Skeletal muscle tissue (tissue), 4 donors: Measurements from ENCODE around the gene GALNT1. TPM values are rescaled to one million over a fixed set of nuclear protein-coding genes. Genes with fewer than 3 reads are reported as not detected.
"Not testable (repeated sequence)": the region's sequence is repeated elsewhere in the genome, so short reads cannot be mapped to it uniquely, and the experiment has no call there.

Source experiments
- H3K27ac ChIP-seq: one replicate; pipeline ENCODE4 v1.7.0; 2013; ENCODE audit warnings: mild to moderate bottlenecking, low read depth, low read length, inconsistent platforms
- H3K27me3 ChIP-seq, 3 donors: one replicate each; pipeline ENCODE4 v1.7.0; 2013; ENCODE audit warnings: low read length in 3 of 3; ENCODE audit not compliant: control insufficient read depth in 3 of 3, insufficient read depth in 3 of 3
- H3K36me3 ChIP-seq, 3 donors: one replicate each; pipeline ENCODE4 v1.7.0; 2013; ENCODE audit warnings: low read length in 3 of 3; ENCODE audit not compliant: control insufficient read depth in 3 of 3, insufficient read depth in 3 of 3
- H3K4me1 ChIP-seq, 3 donors: one replicate each; pipeline ENCODE4 v1.7.0; 2013; ENCODE audit warnings: low read length in 3 of 3, mild to moderate bottlenecking in 3 of 3; ENCODE audit not compliant: control insufficient read depth in 3 of 3, insufficient read depth in 3 of 3
- H3K4me3 ChIP-seq, 3 donors: one replicate each; pipeline ENCODE4 v1.7.0; 2013; ENCODE audit warnings: low read length in 3 of 3
- H3K9ac ChIP-seq, 3 donors: one replicate each; pipeline ENCODE4 v1.7.0; 2013; ENCODE audit warnings: low read length in 3 of 3, mild to moderate bottlenecking in 3 of 3, moderate library complexity in 2 of 3, low read depth in 1 of 3
- H3K9me3 ChIP-seq, 3 donors: one replicate each; pipeline ENCODE4 v1.7.0; 2013; ENCODE audit warnings: low read length in 3 of 3; ENCODE audit not compliant: control insufficient read depth in 3 of 3
- total RNA-seq: library from RNA; depleted of rRNA; stranded (reverse); fragments of >200 nt; gene quantifications from one replicate; pipeline ENCODE4 v1.2.3, GENCODE V29; 2014
- donor health status: Osteomylitis.

The GALNT1 gene
- total RNA-seq, 1 donor from 2014 or later = 60.0 TPM

GRCh38 chr18:35566019-35566418 is 15.5 kb upstream of the GALNT1 start:
- Histone ChIP-seq H3K9ac (no peak overlapping the region), H3K27me3 (no peaks in the 10 kb centered on the region), H3K4me3 (no peak overlapping the region), H3K36me3 (no peaks in the 10 kb centered on the region), H3K4me1 (no peaks in the 10 kb centered on the region), H3K27ac (no peak overlapping the region), H3K9me3 (no peaks in the 10 kb centered on the region)

GRCh38 chr18:35570182-35570581 is 11.4 kb upstream of the GALNT1 start:
- Histone ChIP-seq H3K9me3 (no peaks in the 10 kb centered on the region), H3K36me3 (no peaks in the 10 kb centered on the region), H3K9ac (no peak overlapping the region), H3K4me3 (no peak overlapping the region), H3K4me1 (peaks cover 0 to 6% (median 5%) of the 10 kb centered on the region in 3 donors), H3K27ac (no peak overlapping the region), H3K27me3 (no peaks in the 10 kb centered on the region)

GRCh38 chr18:35571138-35571537 is 10.4 kb upstream of the GALNT1 start:
- H3K4me1 ChIP-seq = peaks cover 0 to 6% (median 5%) of the 10 kb centered on the region in 3 donors
- no peaks in the 10 kb centered on the region for H3K36me3 ChIP-seq
- H3K9me3 ChIP-seq = no peaks in the 10 kb centered on the region
- H3K27ac ChIP-seq = no peak overlapping the region
- no peak overlapping the region for H3K4me3 ChIP-seq
- no peaks in the 10 kb centered on the region for H3K27me3 ChIP-seq
- H3K9ac ChIP-seq = no peak overlapping the region

- no peaks in the 10 kb centered on the region for H3K36me3 ChIP-seq
- no peak overlapping the region for H3K9ac ChIP-seq
- no peaks in the 10 kb centered on the region for H3K27me3 ChIP-seq
- H3K4me1 ChIP-seq = peaks cover 0 to 6% (median 5%) of the 10 kb centered on the region in 3 donors
- H3K9me3 ChIP-seq = no peaks in the 10 kb centered on the region
- H3K27ac ChIP-seq = no peak overlapping the region
- peak overlapping the region in 2 of 3 donors; percentile 6 to 22 for H3K4me3 ChIP-seq
Measured at GRCh38 chr18:35572644-35573043, 8.9 kb upstream of the GALNT1 start.

- H3K27ac ChIP-seq = no peak overlapping the region
- peaks cover 0 to 6% (median 5%) of the 10 kb centered on the region in 3 donors for H3K4me1 ChIP-seq
- H3K9ac ChIP-seq = no peak overlapping the region
- H3K9me3 ChIP-seq = no peaks in the 10 kb centered on the region
- no peak overlapping the region for H3K4me3 ChIP-seq
- no peaks in the 10 kb centered on the region for H3K27me3 ChIP-seq
- no peaks in the 10 kb centered on the region for H3K36me3 ChIP-seq
Measured at GRCh38 chr18:35573531-35573930, 8.0 kb upstream of the GALNT1 start.

GRCh38 chr18:35576240-35576845 is 5.2 kb upstream of the GALNT1 start:
- not testable (repeated sequence) for H3K27ac ChIP-seq, H3K9me3 ChIP-seq, H3K27me3 ChIP-seq, H3K4me1 ChIP-seq, H3K9ac ChIP-seq, H3K36me3 ChIP-seq, H3K4me3 ChIP-seq

- no peak overlapping the region for H3K27ac ChIP-seq
- no peaks in the 10 kb centered on the region for H3K9me3 ChIP-seq
- no peak overlapping the region for H3K4me3 ChIP-seq
- H3K36me3 ChIP-seq = no peaks in the 10 kb centered on the region
- H3K9ac ChIP-seq = no peak overlapping the region
- no peaks in the 10 kb centered on the region for H3K27me3 ChIP-seq
- H3K4me1 ChIP-seq = peaks cover 2 to 6% (median 6%) of the 10 kb centered on the region in 3 donors
Measured at GRCh38 chr18:35577045-35577848, 4.3 kb upstream of the GALNT1 start.

- H3K9me3 ChIP-seq = no peaks in the 10 kb centered on the region
- H3K4me3 ChIP-seq = no peak overlapping the region
- H3K4me1 ChIP-seq = peaks cover 12 to 14% (median 13%) of the 10 kb centered on the region in 3 donors
- no peak overlapping the region for H3K27ac ChIP-seq
- H3K9ac ChIP-seq = no peak overlapping the region
- no peaks in the 10 kb centered on the region for H3K27me3 ChIP-seq
- H3K36me3 ChIP-seq = no peaks in the 10 kb centered on the region
Measured at GRCh38 chr18:35578481-35578880, 3.1 kb upstream of the GALNT1 start.

GRCh38 chr18:35578936-35579335 is 2.6 kb upstream of the GALNT1 start:
- Histone ChIP-seq H3K4me3 (no peak overlapping the region), H3K36me3 (no peaks in the 10 kb centered on the region), H3K27me3 (no peaks in the 10 kb centered on the region), H3K9ac (no peak overlapping the region), H3K4me1 (peaks cover 14 to 16% (median 14%) of the 10 kb centered on the region in 3 donors), H3K9me3 (no peaks in the 10 kb centered on the region), H3K27ac (no peak overlapping the region)
